HCT116 (cell line): ENCODE measurements around the gene WNT2B. TPM values are rescaled to one million over a fixed set of nuclear protein-coding genes. Genes with fewer than 3 reads are reported as not detected.

Experiments
- ATAC-seq: fragments of 200-7000 bp; cut with Tn5 transposase; 2 replicates; pipeline ENCODE4 v1.9.1; 2020; ENCODE audit warnings: mild to moderate bottlenecking, moderate library complexity
- BruUV-seq: library from RNA; stranded (reverse); fragments of 400-500 nt; replicated peaks from 2 replicates; lab custom pipeline; 2021; lab: Mats Ljungman, UMichigan
- CTCF ChIA-PET: fragments of 300-600 bp; sonication (Branson Sonifier 250); formaldehyde crosslinking; loops from one replicate; lab custom pipeline; 2021; ENCODE audit warnings: antibody characterized with exemption; lab: Charles Lee
- POLR2A ChIA-PET: fragments of 300-600, 350-600 bp; sonication (Branson Sonifier 250); formaldehyde crosslinking; loops from one replicate; lab custom pipeline; 2021; ENCODE audit warnings: antibody characterized with exemption; lab: Charles Lee
- RAD21 ChIA-PET, 2 experiments: fragments of 300-600 bp; sonication (Branson Sonifier 250); formaldehyde crosslinking; loops; one replicate each; lab custom pipeline; 2023; ENCODE audit warnings: low total read pairs in 2 of 2; ENCODE audit not compliant: uncharacterized antibody in 2 of 2, unreplicated experiment in 2 of 2, low non-redundant PET in 1 of 2; lab: Charles Lee
- DNase-seq: peaks from one replicate; pipeline ENCODE4 v3.0.0-alpha.2; 2010; ENCODE audit warnings: low read depth, low spot score
- H2AFZ ChIP-seq: fragments of 200-600 bp; shearing (Covaris generic), sonication (generic); 2 replicates; pipeline ENCODE4 v1.6.1; 2017; ENCODE audit warnings: low read depth, mixed run types, mixed read lengths, antibody characterized with exemption, low read length; ENCODE audit not compliant: poor library complexity, severe bottlenecking
- H3K27ac ChIP-seq: 2 replicates; pipeline ENCODE4 v1.5.1; 2012; ENCODE audit warnings: low read depth, low read length
- H3K27me3 ChIP-seq: fragments of 200-600 bp; sonication (generic); 2 replicates; pipeline ENCODE4 v1.6.1; 2016; ENCODE audit warnings: mixed run types, low read length, mixed read lengths; ENCODE audit not compliant: insufficient read depth
- H3K36me3 ChIP-seq, 2 experiments: fragments of 200-500 bp in 1 of 2; fragments of 200-600 bp in 1 of 2; sonication (Bioruptor generic) in 1 of 2; sonication (generic) in 1 of 2; 2 replicates each; pipeline versions ENCODE4 v1.5.1 to v1.6.1; 2014 to 2016; ENCODE audit warnings: low read length in 2 of 2, inconsistent platforms in 1 of 2, mixed read lengths in 1 of 2, mixed run types in 1 of 2; ENCODE audit not compliant: insufficient read depth in 2 of 2, control insufficient read depth in 1 of 2
- H3K4me1 ChIP-seq, 2 experiments: fragments of 200-600 bp in 1 of 2; sonication (generic) in 1 of 2; 2 replicates each; pipeline versions ENCODE4 v1.5.1 to v1.6.1; 2012 to 2017; ENCODE audit warnings: low read length in 2 of 2, inconsistent platforms in 1 of 2, mild to moderate bottlenecking in 1 of 2, mixed read lengths in 1 of 2, mixed run types in 1 of 2, moderate library complexity in 1 of 2; ENCODE audit not compliant: insufficient read depth in 2 of 2, control insufficient read depth in 1 of 2
- H3K4me2 ChIP-seq: fragments of 200-600 bp; sonication (generic); 2 replicates; pipeline ENCODE4 v1.6.1; 2017; ENCODE audit warnings: mixed run types, low read length, mixed read lengths
- H3K4me3 ChIP-seq, 2 experiments: fragments of 200-600 bp in 1 of 2; sonication (generic) in 1 of 2; replicated peaks in 1 of 2; 2 replicates each; pipeline ENCODE4 v1.5.1; 2011 to 2016; ENCODE audit warnings: low read length in 2 of 2, control low read depth in 1 of 2, low read depth in 1 of 2, mild to moderate bottlenecking in 1 of 2, mixed read lengths in 1 of 2, mixed run types in 1 of 2
- H3K79me2 ChIP-seq: fragments of 200-600 bp; sonication (generic); 2 replicates; pipeline ENCODE4 v1.6.1; 2017; ENCODE audit warnings: mild to moderate bottlenecking, mixed run types, low read length, moderate library complexity, mixed read lengths; ENCODE audit not compliant: insufficient read depth
- H3K9ac ChIP-seq: fragments of 200-600 bp; sonication (generic); 2 replicates; pipeline ENCODE4 v1.6.1; 2016; ENCODE audit warnings: low read length, mixed read lengths
- H3K9me2 ChIP-seq: fragments of 200-600 bp; sonication (generic), shearing (Covaris generic); 2 replicates; pipeline ENCODE4 v1.6.1; 2017; ENCODE audit warnings: mixed run types, mild to moderate bottlenecking, moderate library complexity; ENCODE audit not compliant: insufficient read depth
- H3K9me3 ChIP-seq, 2 experiments: fragments of 200-500 bp in 1 of 2; fragments of 200-600 bp in 1 of 2; sonication (Bioruptor generic) in 1 of 2; sonication (generic) in 1 of 2; 2 replicates each; pipeline ENCODE4 v1.6.1; 2014 to 2017; ENCODE audit warnings: low read length in 2 of 2, mixed read lengths in 2 of 2, inconsistent platforms in 1 of 2, low read depth in 1 of 2, mild to moderate bottlenecking in 1 of 2, mixed run types in 1 of 2, moderate library complexity in 1 of 2; ENCODE audit not compliant: control insufficient read depth in 1 of 2, insufficient read depth in 1 of 2
- H4K20me1 ChIP-seq: fragments of 200-600 bp; sonication (generic), shearing (Covaris generic); 2 replicates; pipeline ENCODE4 v1.6.1; 2017; ENCODE audit warnings: mixed run types, mild to moderate bottlenecking, moderate library complexity; ENCODE audit not compliant: insufficient read depth
- CBX3 ChIP-seq: IDR thresholded peaks from 2 replicates; pipeline ENCODE4 v1.6.1; 2012; ENCODE audit warnings: low read depth
- ELF1 ChIP-seq: IDR thresholded peaks from 2 replicates; pipeline ENCODE4 v1.6.1; 2012; ENCODE audit warnings: low read depth, borderline replicate concordance
- EZH2 ChIP-seq: fragments of 200-600 bp; sonication (generic); IDR thresholded peaks from 2 replicates; pipeline ENCODE4 v1.6.1; 2017; ENCODE audit warnings: antibody characterized with exemption, mixed run types
- JUND ChIP-seq: IDR thresholded peaks from 2 replicates; pipeline ENCODE4 v1.6.1; 2012
- POLR2A ChIP-seq: IDR thresholded peaks from 2 replicates; pipeline ENCODE4 v1.7.0; 2011; ENCODE audit warnings: borderline replicate concordance; ENCODE audit not compliant: insufficient read depth, insufficient read length; ENCODE audit errors: extremely low read depth
- POLR2AphosphoS5 ChIP-seq: IDR thresholded peaks from 2 replicates; pipeline ENCODE4 v1.6.1; 2011; ENCODE audit warnings: mild to moderate bottlenecking, low read depth, low read length, moderate library complexity
- SIN3A ChIP-seq: IDR thresholded peaks from 2 replicates; pipeline ENCODE4 v1.6.1; 2012; ENCODE audit warnings: low read depth
- SP1 ChIP-seq: IDR thresholded peaks from 2 replicates; pipeline ENCODE4 v1.6.1; 2012; ENCODE audit warnings: low read depth
- TCF7L2 ChIP-seq: IDR thresholded peaks from 2 replicates; pipeline ENCODE4 v1.7.0; 2011; ENCODE audit warnings: borderline replicate concordance, inconsistent platforms; ENCODE audit not compliant: insufficient read depth, insufficient read length; ENCODE audit errors: extremely low read depth
- YY1 ChIP-seq: IDR thresholded peaks from 2 replicates; pipeline ENCODE4 v1.6.1; 2011; ENCODE audit warnings: low read length, low read depth, moderate library complexity, mild to moderate bottlenecking; ENCODE audit not compliant: insufficient replicate concordance; ENCODE audit errors: extremely low read depth
- ZFX ChIP-seq: fragments of 450-650 bp; IDR thresholded peaks from 2 replicates; pipeline ENCODE4 v1.6.1; 2017
- intact Hi-C: fragments of 100-400 bp; cut with micrococcal nuclease; formaldehyde crosslinking; loops from 2 replicates; pipeline ENCODE4 v1.10.0; 2022
- total RNA-seq: library from RNA; stranded (reverse); gene quantifications from one replicate; pipeline ENCODE4 v1.2.1, GENCODE V29; 2021; ENCODE audit not compliant: unreplicated experiment
- TF ChIP-seq, protein P1 (sequence below): IDR thresholded peaks from 2 replicates; pipeline ENCODE4 v1.6.1; 2012
- TF ChIP-seq, protein P2 (sequence below): IDR thresholded peaks from 2 replicates; pipeline ENCODE4 v1.6.1; 2011; ENCODE audit warnings: mild to moderate bottlenecking, low read length, moderate library complexity; ENCODE audit not compliant: insufficient replicate concordance; ENCODE audit errors: extremely low read depth
- TF ChIP-seq, protein P3 (sequence below): IDR thresholded peaks from 2 replicates; pipeline ENCODE4 v1.6.1; 2012; ENCODE audit warnings: low read depth

The WNT2B gene
- total RNA-seq, 1 experiment from 2014 or later: 1.5 TPM

DNA sequence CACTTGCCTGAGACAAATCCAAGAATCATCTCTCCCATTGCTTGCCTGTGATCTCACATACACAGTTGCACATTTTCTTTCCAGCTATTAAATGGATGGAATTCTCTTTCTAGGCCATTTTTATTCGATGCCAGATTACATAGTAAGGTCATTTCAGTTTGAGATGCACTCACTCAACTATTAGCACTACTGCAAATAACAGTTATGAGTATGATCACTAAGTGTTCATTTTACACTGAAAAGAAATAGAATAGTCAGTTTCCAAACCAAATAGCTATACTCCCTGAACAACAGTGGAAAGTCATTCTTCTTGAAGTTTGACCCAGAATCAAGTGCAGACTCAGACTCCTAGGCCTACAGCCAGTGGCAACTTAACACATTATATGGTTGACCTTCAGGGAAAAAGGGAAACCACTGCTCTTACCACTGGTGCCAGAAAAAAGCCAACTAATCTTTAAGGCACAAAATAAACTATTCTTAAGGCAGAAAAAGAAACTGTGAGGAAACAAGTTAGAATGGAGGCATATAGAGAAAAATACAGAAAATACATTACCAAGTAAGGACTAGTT is 31.5 kb downstream of the WNT2B start:
- no peak overlapping the region for H3K9ac ChIP-seq
- BruUV-seq: no TSS peak
- no peak overlapping the region for H2AFZ ChIP-seq
- no peak overlapping the region for H3K27ac ChIP-seq
- no peaks in the 10 kb centered on the region for H3K9me2 ChIP-seq
- H3K4me1 ChIP-seq: peaks cover 19 to 26% of the 10 kb centered on the region in 2 experiments
- H3K4me2 ChIP-seq: no peak overlapping the region
- no peaks in the 10 kb centered on the region for H4K20me1 ChIP-seq
- ATAC-seq (no peak), DNase-seq (no peak)
- CTCF ChIA-PET: no interaction called here
- H3K4me3 ChIP-seq: no peak overlapping the region
- no peaks in the 10 kb centered on the region for H3K79me2 ChIP-seq
- H3K9me3 ChIP-seq: no peaks in the 10 kb centered on the region
- TF ChIP-seq ELF1 (no peak), ZFX (no peak)
- TF ChIP-seq, protein P1, sequence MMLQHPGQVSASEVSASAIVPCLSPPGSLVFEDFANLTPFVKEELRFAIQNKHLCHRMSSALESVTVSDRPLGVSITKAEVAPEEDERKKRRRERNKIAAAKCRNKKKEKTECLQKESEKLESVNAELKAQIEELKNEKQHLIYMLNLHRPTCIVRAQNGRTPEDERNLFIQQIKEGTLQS: no peak
- TF ChIP-seq, all 23 proteins: peak for 0
- ChIA-PET POLR2A (no interaction called here), RAD21 (no interaction called here)
- intact Hi-C loops: no loop called here
- Histone ChIP-seq H3K36me3 (no peaks in the 10 kb centered on the region), H3K27me3 (no peaks in the 10 kb centered on the region)

DNA sequence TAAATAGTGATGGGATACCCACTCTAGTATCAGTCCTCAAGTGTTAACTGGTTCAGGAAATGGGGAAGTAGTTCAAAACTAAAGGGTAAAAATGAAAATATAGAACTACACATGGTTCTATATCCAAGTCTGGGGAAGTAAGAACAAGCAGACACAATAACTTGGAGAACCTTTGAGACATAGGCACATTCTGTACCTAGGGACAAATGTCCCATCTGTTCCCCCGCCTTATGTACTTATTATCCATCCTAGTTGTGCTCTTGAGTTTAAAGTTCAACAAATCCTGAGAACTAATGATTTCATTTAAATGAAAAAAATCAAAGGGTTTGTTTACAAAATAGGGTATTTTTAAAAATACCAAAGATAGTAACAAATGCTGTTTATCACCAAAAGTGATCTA is 32.5 kb downstream of the WNT2B start:
- no TSS peak for BruUV-seq
- POLR2A ChIA-PET: no interaction called here
- TF ChIP-seq, protein P2, sequence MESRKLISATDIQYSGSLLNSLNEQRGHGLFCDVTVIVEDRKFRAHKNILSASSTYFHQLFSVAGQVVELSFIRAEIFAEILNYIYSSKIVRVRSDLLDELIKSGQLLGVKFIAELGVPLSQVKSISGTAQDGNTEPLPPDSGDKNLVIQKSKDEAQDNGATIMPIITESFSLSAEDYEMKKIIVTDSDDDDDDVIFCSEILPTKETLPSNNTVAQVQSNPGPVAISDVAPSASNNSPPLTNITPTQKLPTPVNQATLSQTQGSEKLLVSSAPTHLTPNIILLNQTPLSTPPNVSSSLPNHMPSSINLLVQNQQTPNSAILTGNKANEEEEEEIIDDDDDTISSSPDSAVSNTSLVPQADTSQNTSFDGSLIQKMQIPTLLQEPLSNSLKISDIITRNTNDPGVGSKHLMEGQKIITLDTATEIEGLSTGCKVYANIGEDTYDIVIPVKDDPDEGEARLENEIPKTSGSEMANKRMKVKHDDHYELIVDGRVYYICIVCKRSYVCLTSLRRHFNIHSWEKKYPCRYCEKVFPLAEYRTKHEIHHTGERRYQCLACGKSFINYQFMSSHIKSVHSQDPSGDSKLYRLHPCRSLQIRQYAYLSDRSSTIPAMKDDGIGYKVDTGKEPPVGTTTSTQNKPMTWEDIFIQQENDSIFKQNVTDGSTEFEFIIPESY: no peak
- TF ChIP-seq ZFX (no peak), EZH2 (no peak), POLR2A (no peak), TCF7L2 (no peak), ELF1 (no peak), JUND (no peak), YY1 (no peak), CBX3 (no peak), SP1 (no peak), POLR2AphosphoS5 (no peak), SIN3A (no peak)
- TF ChIP-seq, protein P3, sequence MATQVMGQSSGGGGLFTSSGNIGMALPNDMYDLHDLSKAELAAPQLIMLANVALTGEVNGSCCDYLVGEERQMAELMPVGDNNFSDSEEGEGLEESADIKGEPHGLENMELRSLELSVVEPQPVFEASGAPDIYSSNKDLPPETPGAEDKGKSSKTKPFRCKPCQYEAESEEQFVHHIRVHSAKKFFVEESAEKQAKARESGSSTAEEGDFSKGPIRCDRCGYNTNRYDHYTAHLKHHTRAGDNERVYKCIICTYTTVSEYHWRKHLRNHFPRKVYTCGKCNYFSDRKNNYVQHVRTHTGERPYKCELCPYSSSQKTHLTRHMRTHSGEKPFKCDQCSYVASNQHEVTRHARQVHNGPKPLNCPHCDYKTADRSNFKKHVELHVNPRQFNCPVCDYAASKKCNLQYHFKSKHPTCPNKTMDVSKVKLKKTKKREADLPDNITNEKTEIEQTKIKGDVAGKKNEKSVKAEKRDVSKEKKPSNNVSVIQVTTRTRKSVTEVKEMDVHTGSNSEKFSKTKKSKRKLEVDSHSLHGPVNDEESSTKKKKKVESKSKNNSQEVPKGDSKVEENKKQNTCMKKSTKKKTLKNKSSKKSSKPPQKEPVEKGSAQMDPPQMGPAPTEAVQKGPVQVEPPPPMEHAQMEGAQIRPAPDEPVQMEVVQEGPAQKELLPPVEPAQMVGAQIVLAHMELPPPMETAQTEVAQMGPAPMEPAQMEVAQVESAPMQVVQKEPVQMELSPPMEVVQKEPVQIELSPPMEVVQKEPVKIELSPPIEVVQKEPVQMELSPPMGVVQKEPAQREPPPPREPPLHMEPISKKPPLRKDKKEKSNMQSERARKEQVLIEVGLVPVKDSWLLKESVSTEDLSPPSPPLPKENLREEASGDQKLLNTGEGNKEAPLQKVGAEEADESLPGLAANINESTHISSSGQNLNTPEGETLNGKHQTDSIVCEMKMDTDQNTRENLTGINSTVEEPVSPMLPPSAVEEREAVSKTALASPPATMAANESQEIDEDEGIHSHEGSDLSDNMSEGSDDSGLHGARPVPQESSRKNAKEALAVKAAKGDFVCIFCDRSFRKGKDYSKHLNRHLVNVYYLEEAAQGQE: no peak
- TF ChIP-seq, protein P1: no peak

More for the DNA sequence above, 32.5 kb downstream of the WNT2B start:
- Histone ChIP-seq H3K4me1 (peaks cover 19 to 35% of the 10 kb centered on the region in 2 experiments), H3K9me3 (no peaks in the 10 kb centered on the region), H3K27me3 (no peaks in the 10 kb centered on the region), H3K9ac (no peak overlapping the region), H3K4me3 (no peak overlapping the region), H4K20me1 (no peaks in the 10 kb centered on the region), H3K36me3 (no peaks in the 10 kb centered on the region), H2AFZ (no peak overlapping the region), H3K4me2 (no peak overlapping the region), H3K79me2 (no peaks in the 10 kb centered on the region), H3K9me2 (no peaks in the 10 kb centered on the region), H3K27ac (no peak overlapping the region)
- ChIA-PET CTCF (no interaction called here), RAD21 (no interaction called here)
- no peak for DNase-seq
- no peak for ATAC-seq
- intact Hi-C loops: no loop called here
